D721Med (cell line): ENCODE measurements around the gene WARS2.
"Not testable (repeated sequence)": the region's sequence is repeated elsewhere in the genome, so short reads cannot be mapped to it uniquely, and the experiment has no call there.

Source experiments
- DNase-seq: peaks from one replicate; pipeline ENCODE4 v3.0.0; 2011; ENCODE audit warnings: low spot score; ENCODE audit not compliant: insufficient read length
- FAIRE-seq: peaks from 2 replicates; lab custom pipeline; 2011; peaks lifted over from hg19 to GRCh38; lab: Jason Lieb, UNC
- CTCF ChIP-seq: IDR thresholded peaks from 2 replicates; pipeline ENCODE4 v1.5.1; 2012; ENCODE audit warnings: mild to moderate bottlenecking, control low read depth; ENCODE audit not compliant: insufficient read depth; ENCODE audit errors: missing control alignments

The WARS2 gene

GRCh38 chr1:119163396-119163795, 22.9 kb upstream of the WARS2 start:
- FAIRE-seq (no peak), DNase-seq (no peak)
- TF ChIP-seq CTCF = no peak

- TF ChIP-seq CTCF = no peak
- FAIRE-seq (no peak), DNase-seq (no peak)
Measured at GRCh38 chr1:119160866-119161265, 20.4 kb upstream of the WARS2 start.

- DNase-seq (no peak), FAIRE-seq (no peak)
- no peak for TF ChIP-seq CTCF
Measured at GRCh38 chr1:119160409-119160808, 20.0 kb upstream of the WARS2 start.

- TF ChIP-seq CTCF = no peak
- no peak for FAIRE-seq
- DNase-seq = no peak
Measured at GRCh38 chr1:119159966-119160365, 19.5 kb upstream of the WARS2 start.

- DNase-seq (no peak), FAIRE-seq (no peak)
- no peak for TF ChIP-seq CTCF
Measured at GRCh38 chr1:119159111-119159510, 18.7 kb upstream of the WARS2 start.

- not testable (repeated sequence) for DNase-seq, FAIRE-seq
Measured at GRCh38 chr1:119156761-119157160, 16.3 kb upstream of the WARS2 start.

DNA sequence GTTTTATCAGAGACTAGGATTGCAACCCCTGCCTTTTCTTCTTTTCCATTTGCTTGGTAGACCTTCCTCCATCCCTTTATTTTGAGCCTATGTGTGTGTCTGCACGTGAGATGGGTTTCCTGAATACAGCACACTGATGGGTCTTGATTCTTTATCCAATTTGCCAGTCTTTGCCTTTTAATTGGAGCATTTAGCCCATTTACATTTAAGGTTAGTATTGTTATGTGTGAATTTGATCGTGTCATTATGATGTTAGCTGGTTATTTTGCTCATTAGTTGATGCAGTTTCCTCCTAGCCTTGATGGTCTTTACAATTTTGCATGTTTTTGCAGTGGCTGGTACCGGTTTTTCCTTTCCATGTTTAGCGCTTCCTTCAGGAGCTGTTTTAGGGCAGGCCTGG, 14.6 kb upstream of the WARS2 start:
- not testable (repeated sequence) for FAIRE-seq, DNase-seq

- DNase-seq (no peak), FAIRE-seq (no peak)
- no peak for TF ChIP-seq CTCF
Measured at GRCh38 chr1:119150150-119150549, 9.7 kb upstream of the WARS2 start.

DNA sequence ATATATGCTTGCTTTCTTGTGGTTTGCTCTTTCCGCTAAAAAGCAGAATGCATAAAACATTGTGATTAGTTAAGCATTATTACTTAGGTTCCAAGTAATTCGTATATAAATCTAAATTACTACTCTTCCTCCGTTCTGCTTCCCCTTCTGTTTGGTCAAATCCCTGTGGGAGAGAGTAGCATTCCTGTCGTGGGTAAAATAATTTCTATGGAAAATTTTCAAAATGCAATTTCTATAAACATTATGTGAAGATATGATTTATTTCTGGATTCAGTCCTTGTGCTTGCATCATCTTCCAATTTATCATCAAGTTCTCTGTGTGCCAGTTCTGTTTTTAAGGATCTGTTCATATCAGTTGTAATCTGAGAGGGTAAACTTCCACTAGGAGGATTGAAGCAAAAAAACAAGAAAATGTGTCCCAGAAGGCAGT, 7.2 kb upstream of the WARS2 start:
- no peak for FAIRE-seq
- no peak for TF ChIP-seq CTCF
- no peak for DNase-seq
